OCI-LY1 (cell line): ENCODE measurements around the gene REC8.

ENCODE experiments used
- CTCF ChIP-seq: fragments of 200-600 bp; sonication (generic), shearing (Covaris generic); IDR thresholded peaks from 2 replicates; pipeline ENCODE4 v1.5.1; 2017; ENCODE audit warnings: mild to moderate bottlenecking, antibody characterized with exemption, low read length, moderate library complexity, mixed read lengths
- EZH2 ChIP-seq: fragments of 200-600 bp; sonication (generic), shearing (Covaris generic); IDR thresholded peaks from 2 replicates; pipeline ENCODE4 v1.8.0; 2017; ENCODE audit warnings: borderline replicate concordance, mixed run types, mild to moderate bottlenecking, antibody characterized with exemption, low read length, moderate library complexity, mixed read lengths

- no peak for TF ChIP-seq CTCF
- no peak for TF ChIP-seq EZH2
These were observed 481 bp downstream of the REC8 start for GRCh38 chr14:24172261-24172860.
